Liver (tissue), 3 donors: ENCODE measurements around the gene POLD2.

Experiments used
- ATF3 ChIP-seq: IDR thresholded peaks from 2 replicates; pipeline ENCODE4 v1.6.1; 2016; ENCODE audit warnings: antibody characterized with exemption
- CTCF ChIP-seq: fragments of 150-350 bp; IDR thresholded peaks from 2 replicates; pipeline ENCODE4 v1.5.1; 2017; ENCODE audit warnings: improper control_type of control experiment, low read depth, low read length; ENCODE audit not compliant: missing input control
- HNF4G ChIP-seq: IDR thresholded peaks from 2 replicates; pipeline ENCODE4 v1.6.1; 2016; ENCODE audit warnings: antibody characterized with exemption
- JUND ChIP-seq, 2 donors: IDR thresholded peaks; 2 replicates each; pipeline ENCODE4 v1.6.1; 2016; ENCODE audit warnings: antibody characterized with exemption in 2 of 2
- MAX ChIP-seq: IDR thresholded peaks from 2 replicates; pipeline ENCODE4 v1.6.1; 2016; ENCODE audit warnings: antibody characterized with exemption
- REST ChIP-seq: IDR thresholded peaks from 2 replicates; pipeline ENCODE4 v1.6.1; 2016; ENCODE audit warnings: antibody characterized with exemption, mild to moderate bottlenecking
- donor health status: healthy.
- donor health status: healthy.

- TF ChIP-seq REST (no peak), CTCF (no peak), HNF4G (no peak), MAX (no peak), JUND (IDR thresholded peaks at IDR 0.05) (no peak), ATF3 (no peak)
These were observed 43.2 kb downstream of the POLD2 start for GRCh38 chr7:44080118-44080517.
